WTC11 (cell line): ENCODE results near the gene NEURL1. TPM values are rescaled to one million over a fixed set of nuclear protein-coding genes. Genes with fewer than 3 reads are reported as not detected.

ENCODE experiments used
- ATAC-seq: fragments of 200-7000 bp; cut with Tn5 transposase; 2 replicates; pipeline ENCODE4 v1.10.0; 2021; ENCODE audit warnings: mild to moderate bottlenecking, moderate library complexity
- CTCF ChIA-PET: fragments of 300-600 bp; sonication (Branson Sonifier 250); formaldehyde crosslinking; loops from one replicate; lab custom pipeline; 2021; ENCODE audit warnings: antibody characterized with exemption; lab: Charles Lee
- POLR2A ChIA-PET: fragments of 350-600 bp; sonication (Branson Sonifier 250); formaldehyde crosslinking; loops from one replicate; lab custom pipeline; 2021; ENCODE audit warnings: antibody characterized with exemption; lab: Charles Lee
- DNase-seq: peaks from one replicate; pipeline ENCODE4 v3.0.0; 2021; ENCODE audit warnings: low spot score
- H3K27ac Mint-ChIP-seq: 2 replicates; pipeline ENCODE4 v1.8.0; 2021; ENCODE audit warnings: mixed read lengths
- H3K27me3 Mint-ChIP-seq: 2 replicates; pipeline ENCODE4 v1.8.0; 2021; ENCODE audit warnings: low read depth, mild to moderate bottlenecking, moderate library complexity, mixed read lengths
- H3K36me3 Mint-ChIP-seq: 2 replicates; pipeline ENCODE4 v1.8.0; 2021; ENCODE audit warnings: mixed read lengths
- H3K4me1 Mint-ChIP-seq: 2 replicates; pipeline ENCODE4 v1.8.0; 2022; ENCODE audit warnings: mixed read lengths
- H3K4me3 Mint-ChIP-seq: 2 replicates; pipeline ENCODE4 v1.8.0; 2021; ENCODE audit warnings: mild to moderate bottlenecking, moderate library complexity, mixed read lengths
- H3K9me3 Mint-ChIP-seq: 2 replicates; pipeline ENCODE4 v1.8.0; 2021; ENCODE audit warnings: mixed read lengths
- ATF2 ChIP-seq: sonication (generic); formaldehyde crosslinking; IDR thresholded peaks from 2 replicates; pipeline ENCODE4 v1.8.1; 2022; ENCODE audit warnings: low read depth, missing genetic modification reagents, borderline replicate concordance
- E2F1 ChIP-seq: sonication (generic); formaldehyde crosslinking; IDR thresholded peaks from 2 replicates; pipeline ENCODE4 v1.8.0; 2022; ENCODE audit warnings: mild to moderate bottlenecking, missing genetic modification reagents
- E2F5 ChIP-seq: sonication (generic); formaldehyde crosslinking; IDR thresholded peaks from 2 replicates; pipeline ENCODE4 v1.8.1; 2022; ENCODE audit warnings: mild to moderate bottlenecking, moderate library complexity, missing genetic modification reagents
- ETV6 ChIP-seq: sonication (generic); formaldehyde crosslinking; IDR thresholded peaks from 2 replicates; pipeline ENCODE4 v1.8.1; 2022; ENCODE audit warnings: mild to moderate bottlenecking, missing genetic modification reagents
- FOXJ3 ChIP-seq: sonication (generic); formaldehyde crosslinking; IDR thresholded peaks from 2 replicates; pipeline ENCODE4 v1.9.0; 2021; ENCODE audit warnings: missing genetic modification reagents, mild to moderate bottlenecking, borderline replicate concordance
- GRHL2 ChIP-seq: fragments of 250-450 bp; sonication (Bioruptor Pico); IDR thresholded peaks from 2 replicates; pipeline ENCODE4 v1.8.0; 2022; ENCODE audit warnings: mild to moderate bottlenecking, moderate library complexity; ENCODE audit not compliant: insufficient replicate concordance, severe bottlenecking
- MYBL2 ChIP-seq: sonication (generic); formaldehyde crosslinking; IDR thresholded peaks from 2 replicates; pipeline ENCODE4 v1.8.1; 2023; ENCODE audit warnings: mild to moderate bottlenecking, moderate library complexity, missing genetic modification reagents
- NFATC4 ChIP-seq: fragments of 250-450 bp; sonication (Bioruptor Pico); IDR thresholded peaks from 2 replicates; pipeline ENCODE4 v1.9.0; 2021; ENCODE audit warnings: mild to moderate bottlenecking
- NFYB ChIP-seq: sonication (generic); formaldehyde crosslinking; conservative IDR thresholded peaks from 2 replicates; pipeline ENCODE4 v1.8.0; 2022; ENCODE audit warnings: low read depth, missing genetic modification reagents
- NR3C1 ChIP-seq: sonication (generic); formaldehyde crosslinking; conservative IDR thresholded peaks from 2 replicates; pipeline ENCODE4 v1.8.1; 2023; ENCODE audit warnings: low read depth, mild to moderate bottlenecking, missing genetic modification reagents
- RELA ChIP-seq: sonication (generic); formaldehyde crosslinking; IDR thresholded peaks from 2 replicates; pipeline ENCODE4 v1.8.1; 2022; ENCODE audit warnings: missing genetic modification reagents, mild to moderate bottlenecking, borderline replicate concordance
- RORB ChIP-seq: fragments of 250-450 bp; sonication (Bioruptor Pico); IDR thresholded peaks from 2 replicates; pipeline ENCODE4 v1.9.0; 2021; ENCODE audit warnings: mild to moderate bottlenecking
- SMAD3 ChIP-seq: sonication (generic); formaldehyde crosslinking; IDR thresholded peaks from 2 replicates; pipeline ENCODE4 v1.8.0; 2022; ENCODE audit warnings: missing genetic modification reagents, mild to moderate bottlenecking, borderline replicate concordance
- SMAD4 ChIP-seq: sonication (generic); formaldehyde crosslinking; IDR thresholded peaks from 2 replicates; pipeline ENCODE4 v1.8.0; 2022; ENCODE audit warnings: mild to moderate bottlenecking, missing genetic modification reagents
- SP1 ChIP-seq: sonication (generic); formaldehyde crosslinking; conservative IDR thresholded peaks from 2 replicates; pipeline ENCODE4 v1.8.1; 2022; ENCODE audit warnings: missing genetic modification reagents
- TP53 ChIP-seq: sonication (generic); formaldehyde crosslinking; IDR thresholded peaks from 2 replicates; pipeline ENCODE4 v1.8.1; 2023; ENCODE audit warnings: mild to moderate bottlenecking, missing genetic modification reagents
- ZNF121 ChIP-seq: sonication (generic); formaldehyde crosslinking; IDR thresholded peaks from 2 replicates; pipeline ENCODE4 v1.8.0; 2023; ENCODE audit warnings: missing genetic modification reagents
- ZNF138 ChIP-seq: sonication (generic); formaldehyde crosslinking; conservative IDR thresholded peaks from 2 replicates; pipeline ENCODE4 v1.8.1; 2022; ENCODE audit warnings: mild to moderate bottlenecking, moderate library complexity, missing genetic modification reagents
- ZNF232 ChIP-seq: sonication (generic); formaldehyde crosslinking; IDR thresholded peaks from 2 replicates; pipeline ENCODE4 v1.8.0; 2022; ENCODE audit warnings: mild to moderate bottlenecking, missing genetic modification reagents
- ZNF263 ChIP-seq: sonication (generic); formaldehyde crosslinking; IDR thresholded peaks from 2 replicates; pipeline ENCODE4 v1.8.1; 2022; ENCODE audit warnings: low read depth, mild to moderate bottlenecking, moderate library complexity, missing genetic modification reagents
- ZNF396 ChIP-seq: fragments of 250-450 bp; sonication (Bioruptor Pico); IDR thresholded peaks from 2 replicates; pipeline ENCODE4 v1.8.0; 2021; ENCODE audit warnings: mild to moderate bottlenecking, moderate library complexity, borderline replicate concordance
- ZNF423 ChIP-seq: fragments of 250-450 bp; sonication (Bioruptor Pico); IDR thresholded peaks from 2 replicates; pipeline ENCODE4 v2.1.2; 2022; ENCODE audit warnings: mild to moderate bottlenecking, moderate library complexity
- total RNA-seq: library from RNA; stranded (reverse); gene quantifications from 3 replicates; pipeline ENCODE4 v1.2.3, GENCODE V29; 2021

NEURL1 gene
- total RNA-seq, 1 experiment from 2014 or later = 1.2 TPM

GRCh38 chr10:103609231-103610082 lies 116.0 kb downstream of the NEURL1 start:
- DNase-seq (no peak), ATAC-seq (no peak)
- H3K36me3 Mint-ChIP-seq = peaks cover 14% of the 10 kb centered on the region
- ChIA-PET CTCF (interaction anchor here (0.7 to 3.7 kb wide), 4 partner anchors 18 to 77 kb away, joined by 5 to 27 read pairs (median 6); no protein-coding TSS in a partner anchor), POLR2A (no interaction called here)
- no peak overlapping the region for H3K4me3 Mint-ChIP-seq
- H3K9me3 Mint-ChIP-seq = peaks cover 5% of the 10 kb centered on the region
- TF ChIP-seq RORB (CRISPR knock-in tag) (no peak), SMAD4 (CRISPR knock-in tag) (no peak), ZNF138 (no peak)
- no peak overlapping the region for H3K27ac Mint-ChIP-seq
- H3K4me1 Mint-ChIP-seq = no peaks in the 10 kb centered on the region
- H3K27me3 Mint-ChIP-seq = peaks cover 5% of the 10 kb centered on the region; the same call in 1 of the 2 replicates

GRCh38 chr10:103610083-103610472 lies 116.6 kb downstream of the NEURL1 start:
- no peak for TF ChIP-seq GRHL2 (CRISPR knock-in tag)
- TF ChIP-seq ZNF232 = no peak
- TF ChIP-seq TP53 = no peak
- no peak for TF ChIP-seq ZNF396 (CRISPR knock-in tag)
- no peak for TF ChIP-seq MYBL2 (CRISPR knock-in tag)
- TF ChIP-seq, all 79 proteins: peak for 0
- Mint-ChIP-seq H3K4me1 (peaks cover 5% of the 10 kb centered on the region), H3K27me3 (peaks cover 5% of the 10 kb centered on the region; the same call in 1 of the 2 replicates), H3K27ac (no peak overlapping the region), H3K4me3 (no peak overlapping the region), H3K9me3 (peaks cover 5% of the 10 kb centered on the region), H3K36me3 (peaks cover 14% of the 10 kb centered on the region)
- ChIA-PET POLR2A (no interaction called here), CTCF (interaction anchor here (3.7 kb wide), 1 partner anchor 76 kb away, joined by 27 read pairs; no protein-coding TSS in a partner anchor)
- ATAC-seq = no peak
- no peak for DNase-seq

GRCh38 chr10:103610921-103611511 lies 117.5 kb downstream of the NEURL1 start:
- ChIA-PET POLR2A (interaction anchor here (0.5 kb wide), 1 partner anchor 33 kb away, joined by 4 read pairs; no protein-coding TSS in a partner anchor), CTCF (interaction anchor here (1.3 to 3.7 kb wide), 2 partner anchors 13 to 75 kb away, joined by 3 to 27 read pairs; no protein-coding TSS in a partner anchor)
- H3K4me1 Mint-ChIP-seq = peaks cover 10% of the 10 kb centered on the region
- DNase-seq (no peak), ATAC-seq (no peak)
- no peak for TF ChIP-seq ATF2 (CRISPR knock-in tag)
- no peak for TF ChIP-seq NFYB (CRISPR knock-in tag)
- TF ChIP-seq SMAD4 (CRISPR knock-in tag) = no peak
- H3K4me3 Mint-ChIP-seq = no peak overlapping the region
- H3K36me3 Mint-ChIP-seq = peaks cover 9% of the 10 kb centered on the region
- peaks cover 2% of the 10 kb centered on the region; the same call in 1 of the 2 replicates for H3K27me3 Mint-ChIP-seq
- H3K27ac Mint-ChIP-seq = no peak overlapping the region
- H3K9me3 Mint-ChIP-seq = peaks cover 2% of the 10 kb centered on the region

- no peaks in the 10 kb centered on the region for H3K27me3 Mint-ChIP-seq
- TF ChIP-seq SP1 (no peak), ZNF263 (CRISPR knock-in tag) (no peak), NR3C1 (no peak), ETV6 (CRISPR knock-in tag) (no peak), NFATC4 (CRISPR knock-in tag) (no peak), E2F1 (no peak), RELA (CRISPR knock-in tag) (no peak), E2F5 (CRISPR knock-in tag) (no peak), ZNF423 (CRISPR knock-in tag) (no peak), SMAD3 (CRISPR knock-in tag) (no peak), FOXJ3 (CRISPR knock-in tag) (no peak), ZNF121 (CRISPR knock-in tag) (no peak)
- no peak for ATAC-seq
- H3K27ac Mint-ChIP-seq = no peak overlapping the region
- DNase-seq = no peak
- no peaks in the 10 kb centered on the region for H3K9me3 Mint-ChIP-seq
- ChIA-PET POLR2A (no interaction called here), CTCF (interaction anchor here (2.4 to 3.7 kb wide), 2 partner anchors 20 to 73 kb away, joined by 9 to 27 read pairs; no protein-coding TSS in a partner anchor)
- peaks cover 10% of the 10 kb centered on the region for H3K4me1 Mint-ChIP-seq
- peaks cover 2% of the 10 kb centered on the region for H3K36me3 Mint-ChIP-seq
- H3K4me3 Mint-ChIP-seq = no peak overlapping the region
These were observed 119.2 kb downstream of the NEURL1 start for GRCh38 chr10:103612462-103613365.
